GM19023 (cell line): ENCODE results near the gene TAF12.
"Not testable (repeated sequence)": the region's sequence is repeated elsewhere in the genome, so short reads cannot be mapped to it uniquely, and the experiment has no call there.

Experiments used
- ATAC-seq: cut with Tn5 transposase; IDR thresholded peaks from one replicate; pipeline ENCODE4 v1.9.1; 2021; ENCODE audit warnings: mild to moderate bottlenecking, moderate library complexity; ENCODE audit not compliant: unreplicated experiment

The TAF12 gene

GRCh38 chr1:28586585-28587391, 56.1 kb downstream of the TAF12 start:
- ATAC-seq, result not testable (repeated sequence)

- ATAC-seq, result no peak
These were observed 60.6 kb downstream of the TAF12 start for GRCh38 chr1:28582248-28582615.

- peak; percentile 91 for ATAC-seq
These were observed 61.2 kb downstream of the TAF12 start for GRCh38 chr1:28581531-28582247.

DNA sequence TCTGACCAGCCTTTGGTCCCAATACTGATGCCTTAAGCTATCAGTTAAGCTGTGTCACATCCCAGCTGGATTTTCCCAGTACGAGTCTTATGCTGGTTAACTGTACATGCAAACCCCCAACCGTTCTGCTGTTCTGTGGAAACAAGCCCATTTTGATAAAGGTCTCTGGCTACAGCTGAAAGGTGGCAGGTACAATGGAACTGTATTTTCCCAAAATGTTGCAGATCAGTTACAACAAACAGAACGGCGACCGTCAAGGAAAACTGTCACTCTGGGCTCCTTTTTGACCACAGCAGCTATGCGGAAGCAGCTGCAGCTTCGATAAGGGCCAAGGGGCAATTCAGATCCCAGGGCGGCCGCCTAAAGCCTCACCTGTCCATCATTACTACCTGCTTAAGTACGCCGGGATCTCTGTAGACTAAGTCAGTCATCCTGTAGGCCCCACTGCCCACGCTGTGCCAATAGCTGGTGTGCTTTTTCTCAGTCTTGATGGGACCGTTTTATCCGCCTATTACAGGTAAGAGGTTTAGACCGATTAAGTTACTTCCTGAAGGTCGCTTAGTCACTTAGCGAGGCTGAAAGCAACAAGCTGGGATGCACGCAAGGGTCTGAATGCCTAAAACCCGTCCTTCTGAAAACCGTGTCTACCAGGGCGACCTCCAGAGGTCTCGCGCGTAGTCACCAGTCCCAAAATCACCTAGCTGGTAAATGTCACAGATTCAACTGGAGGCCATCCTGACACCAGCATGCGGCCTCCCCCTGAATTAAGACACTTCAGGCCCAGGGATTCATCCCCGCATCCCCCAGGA, 61.9 kb downstream of the TAF12 start:
- peak; percentile 30 for ATAC-seq

DNA sequence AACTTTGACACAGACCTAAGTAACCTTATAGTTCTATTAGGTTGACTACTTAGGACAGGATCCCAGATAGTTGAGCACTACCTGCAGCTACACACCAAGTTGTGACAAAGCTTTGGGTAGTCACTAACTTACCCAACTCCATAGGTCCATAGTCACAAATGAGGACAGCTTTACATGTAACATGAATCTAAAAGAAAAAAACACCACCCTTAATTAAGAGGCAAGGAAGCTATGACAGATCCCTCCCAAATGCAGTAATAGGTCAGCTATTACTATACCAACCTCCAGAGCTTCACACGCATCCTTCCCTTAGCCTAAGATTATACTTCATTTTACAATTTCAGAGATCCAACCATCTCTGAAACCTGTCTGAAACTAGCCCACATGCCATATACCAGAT, 63.5 kb downstream of the TAF12 start:
- no peak for ATAC-seq

DNA sequence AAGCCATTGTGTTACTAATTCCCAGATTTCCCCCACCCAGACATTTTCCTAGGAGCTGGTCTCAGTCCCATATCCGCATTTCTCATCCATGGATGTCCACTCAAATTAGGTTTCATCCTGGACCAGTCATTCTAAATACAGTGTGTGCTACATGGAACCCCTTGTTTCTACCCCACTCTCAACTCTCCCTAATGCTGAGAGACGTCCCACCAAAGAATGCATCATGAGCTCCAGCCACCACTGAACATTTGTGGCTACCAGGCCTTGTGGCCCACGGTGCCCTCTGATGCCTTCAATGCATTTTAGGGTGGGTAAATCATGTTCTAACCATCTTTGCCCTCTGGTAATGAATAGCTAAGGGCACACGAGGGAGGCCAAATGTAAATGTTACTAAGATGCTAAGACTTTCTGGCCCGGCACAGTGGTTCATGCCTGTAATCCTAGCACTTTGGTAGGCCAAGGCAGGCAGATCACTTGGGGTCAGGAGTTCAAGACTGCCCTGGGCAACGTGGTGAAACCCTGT, 64.1 kb downstream of the TAF12 start:
- no peak for ATAC-seq

DNA sequence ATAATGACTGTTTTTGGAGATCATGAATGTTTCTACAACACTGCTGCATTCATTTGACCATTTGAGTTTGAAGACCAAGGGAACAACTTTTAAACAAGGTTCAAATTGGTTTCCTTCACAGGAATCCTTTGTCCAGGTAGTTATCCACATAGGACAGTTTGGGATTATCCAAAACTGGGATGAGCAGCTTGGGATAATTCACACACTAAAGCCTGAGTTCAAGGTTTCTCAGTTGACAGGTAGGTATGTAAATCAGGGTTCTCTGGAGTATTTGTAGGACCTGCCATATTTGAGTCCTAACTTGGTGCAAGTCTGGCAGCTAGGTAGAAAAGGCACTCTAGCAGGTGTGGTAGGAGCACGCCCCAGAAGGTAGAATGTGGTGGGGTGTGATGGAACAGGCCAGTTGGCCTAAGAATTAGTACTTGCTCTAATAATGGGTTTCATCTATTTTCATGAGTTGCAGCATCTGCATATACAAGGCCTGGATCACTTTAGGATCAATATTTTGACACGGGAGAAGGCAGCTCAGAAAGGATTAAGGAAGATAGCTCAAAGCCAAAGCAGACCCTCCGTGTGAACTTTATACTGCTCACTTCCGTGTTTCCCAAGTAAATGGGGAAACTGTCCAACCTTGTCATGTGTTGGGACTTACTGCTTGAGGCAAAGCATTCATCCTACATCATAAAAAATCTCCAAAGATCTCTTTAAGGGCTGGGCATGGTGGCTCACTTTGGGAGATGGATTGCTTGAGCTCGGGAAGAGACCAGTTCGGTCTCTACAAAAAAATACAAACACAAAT, 64.9 kb downstream of the TAF12 start:
- ATAC-seq, result no peak

DNA sequence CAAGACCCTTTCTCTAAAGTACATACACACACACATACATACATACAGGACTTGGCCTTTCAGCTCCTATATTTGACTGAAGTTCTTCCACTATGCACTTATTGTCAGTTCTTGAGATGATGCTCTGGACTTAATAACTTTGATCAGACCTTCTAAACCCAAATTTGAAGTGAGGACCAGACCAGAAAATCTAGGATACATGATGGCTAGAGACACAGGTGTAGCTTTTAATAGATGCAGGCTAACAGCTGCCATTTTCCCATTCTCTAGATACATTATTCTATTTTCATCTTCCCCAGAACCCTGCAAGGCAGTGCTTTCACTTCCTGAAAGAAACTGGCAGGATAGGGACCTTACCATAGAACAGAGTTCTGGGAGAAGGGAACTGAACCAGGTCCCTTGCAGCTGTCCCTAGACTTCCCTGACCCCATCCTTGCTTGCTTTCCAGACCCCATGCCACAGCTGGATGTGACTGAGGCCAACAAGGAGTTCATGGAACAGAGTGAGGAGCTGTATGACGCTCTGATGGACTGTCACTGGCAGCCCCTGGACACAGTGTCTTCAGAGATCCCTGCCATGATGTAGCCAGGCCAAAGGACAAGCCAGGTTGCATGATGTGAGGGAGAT, 65.7 kb downstream of the TAF12 start:
- no peak for ATAC-seq

- no peak for ATAC-seq
These were observed 69.3 kb downstream of the TAF12 start for GRCh38 chr1:28573564-28573963.

DNA sequence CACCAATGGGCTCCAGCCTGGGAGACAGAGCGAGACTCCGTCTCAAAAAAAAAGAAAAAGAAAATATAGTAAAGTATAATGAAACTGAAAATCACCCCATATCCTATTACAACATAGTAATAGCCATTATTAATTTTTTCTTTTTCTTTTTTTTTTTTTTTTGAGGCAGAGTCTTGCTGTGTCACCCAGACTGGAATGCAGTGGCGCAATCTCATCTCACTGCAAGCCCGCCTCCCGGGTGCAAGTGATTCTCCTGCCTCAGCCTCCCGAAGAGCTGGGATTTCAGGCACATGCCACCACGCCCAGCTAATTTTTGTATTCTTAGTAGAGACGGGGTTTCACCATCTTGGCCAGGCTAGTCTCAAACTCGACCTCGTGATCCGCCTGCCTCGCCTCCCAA, 70.0 kb downstream of the TAF12 start:
- ATAC-seq, result not testable (repeated sequence)

- no peak for ATAC-seq
These were observed 71.0 kb downstream of the TAF12 start for GRCh38 chr1:28571911-28572310.

DNA sequence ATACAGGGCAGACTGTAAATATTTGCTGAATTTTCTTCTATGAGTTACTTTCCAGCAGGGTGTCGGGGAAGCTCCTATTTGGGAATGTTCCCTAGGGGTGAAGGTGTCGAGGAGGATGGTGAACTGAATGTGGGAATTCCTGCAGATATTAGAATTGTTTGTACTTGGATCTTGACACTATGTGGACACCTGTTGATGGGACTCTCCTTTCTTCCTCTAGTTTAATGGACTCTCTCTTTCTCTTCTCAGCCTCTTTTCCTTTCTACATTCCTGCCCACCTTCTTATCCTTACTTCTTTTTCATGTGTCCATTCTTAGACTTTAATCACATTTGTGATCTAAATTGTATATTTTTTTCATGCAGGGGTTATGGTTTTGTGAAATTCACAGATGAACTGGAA, 75.9 kb downstream of the TAF12 start:
- no peak for ATAC-seq

GRCh38 chr1:28565726-28566125, 77.1 kb downstream of the TAF12 start:
- ATAC-seq, result no peak

GRCh38 chr1:28565040-28565439, 77.8 kb downstream of the TAF12 start:
- no peak for ATAC-seq

- no peak for ATAC-seq
These were observed 78.6 kb downstream of the TAF12 start for GRCh38 chr1:28564310-28564709.

DNA sequence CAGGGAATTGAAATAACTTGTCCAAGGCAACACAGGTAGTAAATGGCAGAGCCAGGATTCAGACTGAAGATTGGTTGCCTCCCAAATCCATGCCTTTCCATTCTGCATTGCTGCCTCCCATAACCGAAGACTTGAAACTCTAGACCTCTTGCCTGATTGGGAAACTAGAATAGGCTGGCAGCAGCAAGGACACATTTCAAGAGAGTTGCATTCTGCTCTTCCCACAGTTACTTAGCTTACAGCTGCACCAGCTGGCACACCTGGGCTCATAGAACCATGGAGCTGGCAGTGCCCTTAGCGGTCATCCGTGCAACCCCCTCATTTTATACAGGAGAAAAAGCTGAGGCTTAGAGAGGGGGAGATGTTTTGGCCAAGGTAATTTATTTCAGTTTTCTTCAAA, 82.0 kb downstream of the TAF12 start:
- ATAC-seq, result no peak
